ENCODE data around the gene RPS6KA3. TPM values are rescaled to one million over a fixed set of nuclear protein-coding genes. Genes with fewer than 3 reads are reported as not detected.
A peak's percentile ranks its signal among the peaks of the same experiment; 100 is the strongest.

RPS6KA3 gene
- total RNA-seq (ENCODE audit: low replicate concordance) = 57.4 and 60.4 TPM in 2 replicates
- long read RNA-seq, full-length matches to known transcripts = 10 of 29 reads
- long read RNA-seq, partial matches to known transcripts = 10 of 29 reads
- long read RNA-seq, other reads (novel, unspliced or antisense) = 9 of 29 reads

DNA sequence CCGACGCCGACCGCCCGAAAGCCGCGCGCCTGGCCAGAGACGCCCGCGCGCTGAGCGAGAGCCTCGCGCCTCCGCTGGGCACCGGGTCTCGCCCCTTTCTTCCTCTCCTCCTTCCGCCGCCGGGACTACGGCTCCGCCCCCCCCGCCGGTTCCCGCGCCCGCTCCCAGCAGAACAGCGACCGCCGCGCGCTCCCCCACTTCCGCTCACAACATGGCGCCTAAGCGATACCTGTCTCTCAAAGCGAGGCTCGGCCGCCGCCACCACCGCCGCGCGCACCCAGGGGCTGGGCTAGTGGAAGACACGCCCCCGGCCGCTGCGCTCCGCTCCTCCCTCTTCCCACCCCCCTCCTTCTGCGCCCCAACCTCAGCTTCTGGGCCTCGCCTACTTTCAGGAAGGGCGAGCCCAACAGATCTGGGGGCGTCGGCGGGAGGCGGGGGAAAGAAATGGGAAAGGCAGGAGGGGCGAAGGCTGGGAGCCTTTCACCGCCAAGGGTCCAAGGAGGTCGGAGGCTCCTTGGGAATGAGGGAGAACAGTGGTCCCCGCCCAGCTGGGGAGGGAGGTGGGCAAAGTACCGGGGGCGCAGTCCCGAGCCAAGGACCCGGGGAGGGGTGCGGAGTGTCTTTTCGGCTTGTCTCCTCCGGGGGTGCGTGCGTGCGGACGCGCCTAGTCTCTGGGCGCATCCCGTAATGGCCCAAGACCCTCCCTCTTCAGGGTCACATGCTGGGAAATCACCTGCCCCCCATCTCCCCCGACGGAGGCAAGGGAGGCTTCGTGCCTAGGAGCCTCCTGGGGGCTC is at the start of gene RPS6KA3:
TSS of gene RPS6KA3 (minus strand) at position 100 of the 797 bp plus-strand sequence. CDS start 277 bp downstream, outside the sequence.
- H3K27me3 Mint-ChIP-seq = no peaks in the 10 kb centered on the region
- TF ChIP-seq, protein P1, sequence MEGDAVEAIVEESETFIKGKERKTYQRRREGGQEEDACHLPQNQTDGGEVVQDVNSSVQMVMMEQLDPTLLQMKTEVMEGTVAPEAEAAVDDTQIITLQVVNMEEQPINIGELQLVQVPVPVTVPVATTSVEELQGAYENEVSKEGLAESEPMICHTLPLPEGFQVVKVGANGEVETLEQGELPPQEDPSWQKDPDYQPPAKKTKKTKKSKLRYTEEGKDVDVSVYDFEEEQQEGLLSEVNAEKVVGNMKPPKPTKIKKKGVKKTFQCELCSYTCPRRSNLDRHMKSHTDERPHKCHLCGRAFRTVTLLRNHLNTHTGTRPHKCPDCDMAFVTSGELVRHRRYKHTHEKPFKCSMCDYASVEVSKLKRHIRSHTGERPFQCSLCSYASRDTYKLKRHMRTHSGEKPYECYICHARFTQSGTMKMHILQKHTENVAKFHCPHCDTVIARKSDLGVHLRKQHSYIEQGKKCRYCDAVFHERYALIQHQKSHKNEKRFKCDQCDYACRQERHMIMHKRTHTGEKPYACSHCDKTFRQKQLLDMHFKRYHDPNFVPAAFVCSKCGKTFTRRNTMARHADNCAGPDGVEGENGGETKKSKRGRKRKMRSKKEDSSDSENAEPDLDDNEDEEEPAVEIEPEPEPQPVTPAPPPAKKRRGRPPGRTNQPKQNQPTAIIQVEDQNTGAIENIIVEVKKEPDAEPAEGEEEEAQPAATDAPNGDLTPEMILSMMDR (conservative IDR thresholded peaks at IDR 0.05) = no peak
- DNase-seq (ENCODE audit: extremely low spot score, unreplicated experiment) = peak; percentile 90
- peak within 1 kb of the TSS; percentile 93 for H3K27ac Mint-ChIP-seq
- H3K9me3 Mint-ChIP-seq = no peaks in the 10 kb centered on the region
- no peaks in the 10 kb centered on the region for H3K36me3 Mint-ChIP-seq
- H3K4me1 Mint-ChIP-seq (ENCODE audit: unreplicated experiment) = peaks cover 8% of the 10 kb centered on the region
- peak within 1 kb of the TSS; percentile 95 for H3K4me3 Mint-ChIP-seq

DNA sequence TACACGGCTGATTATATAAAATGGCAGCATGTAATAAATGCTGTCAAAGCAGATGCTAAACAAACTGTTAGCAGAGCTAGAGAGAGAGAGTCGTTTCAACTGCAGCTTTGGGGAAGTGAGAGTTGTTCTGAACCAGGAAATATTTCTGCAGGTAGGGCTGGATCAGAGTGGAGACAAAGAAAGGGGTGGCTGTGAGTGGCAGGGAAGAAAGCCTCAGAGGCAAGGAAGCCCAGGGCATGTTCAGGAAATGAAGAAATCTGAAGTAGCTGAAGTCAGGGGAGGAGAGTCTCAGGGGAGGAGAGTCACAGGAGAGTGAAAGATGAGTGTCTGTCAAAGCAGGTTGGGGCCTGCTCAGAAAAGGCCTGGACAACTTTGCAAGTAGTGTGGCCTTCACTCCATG is 48.4 kb upstream of the RPS6KA3 start:
- Mint-ChIP-seq H3K36me3 (no peaks in the 10 kb centered on the region), H3K4me3 (no peak overlapping the region), H3K27ac (peak overlapping the region; percentile 44), H3K27me3 (no peaks in the 10 kb centered on the region), H3K9me3 (no peaks in the 10 kb centered on the region), H3K4me1 (ENCODE audit: unreplicated experiment) (peaks cover 4% of the 10 kb centered on the region)
- TF ChIP-seq, protein P1 (conservative IDR thresholded peaks at IDR 0.05) = no peak
- DNase-seq (ENCODE audit: extremely low spot score, unreplicated experiment) = no peak

DNA sequence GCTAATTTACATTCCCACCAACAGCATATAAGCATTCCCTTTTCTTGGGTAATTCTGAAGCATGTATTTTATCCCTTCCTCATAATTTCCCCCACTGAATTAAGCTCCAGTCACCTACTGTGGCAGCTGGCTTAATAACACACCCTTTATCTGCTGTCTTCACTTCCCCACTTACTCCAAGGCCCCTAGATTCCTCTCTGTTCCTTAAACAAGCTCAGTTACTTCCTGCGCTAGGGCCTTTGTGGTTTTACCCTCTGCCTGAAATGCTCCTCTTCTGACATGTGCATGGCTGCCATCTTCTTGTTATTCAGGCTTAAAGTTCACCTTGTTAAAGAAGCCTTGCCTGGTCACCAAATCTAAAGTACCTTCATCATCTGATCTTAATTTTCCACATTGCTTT is 47.2 kb upstream of the RPS6KA3 start:
- TF ChIP-seq, protein P1 (conservative IDR thresholded peaks at IDR 0.05) = no peak
- no peaks in the 10 kb centered on the region for H3K27me3 Mint-ChIP-seq
- H3K9me3 Mint-ChIP-seq = no peaks in the 10 kb centered on the region
- H3K4me3 Mint-ChIP-seq = no peak overlapping the region
- no peaks in the 10 kb centered on the region for H3K36me3 Mint-ChIP-seq
- H3K27ac Mint-ChIP-seq = no peak overlapping the region
- DNase-seq (ENCODE audit: extremely low spot score, unreplicated experiment) = no peak
- H3K4me1 Mint-ChIP-seq (ENCODE audit: unreplicated experiment) = peaks cover 4% of the 10 kb centered on the region

DNA sequence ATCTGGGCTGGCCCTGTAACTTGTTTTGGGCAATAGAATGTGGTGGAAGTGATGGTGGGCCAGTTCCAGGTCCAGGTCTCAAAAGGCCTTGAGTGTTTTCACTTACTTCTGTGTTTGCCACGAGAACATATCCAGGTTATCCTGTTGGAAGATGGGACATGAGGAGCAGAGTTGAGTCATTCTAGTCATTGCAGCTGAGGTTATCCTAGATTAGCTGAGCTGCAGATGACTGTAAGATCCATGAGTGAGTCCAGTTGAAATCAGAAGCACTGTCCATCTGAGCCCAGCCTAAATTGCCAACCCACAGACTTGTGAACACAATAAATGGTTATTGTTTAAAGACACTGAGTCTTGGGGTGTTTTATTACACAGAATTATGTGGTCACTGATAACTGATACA is 45.3 kb upstream of the RPS6KA3 start:
- H3K36me3 Mint-ChIP-seq = no peaks in the 10 kb centered on the region
- peaks cover 10% of the 10 kb centered on the region for H3K4me1 Mint-ChIP-seq (ENCODE audit: unreplicated experiment)
- H3K4me3 Mint-ChIP-seq = no peak overlapping the region
- H3K9me3 Mint-ChIP-seq = no peaks in the 10 kb centered on the region
- TF ChIP-seq, protein P1 (conservative IDR thresholded peaks at IDR 0.05) = no peak
- H3K27ac Mint-ChIP-seq = no peak overlapping the region
- no peak for DNase-seq (ENCODE audit: extremely low spot score, unreplicated experiment)
- no peaks in the 10 kb centered on the region for H3K27me3 Mint-ChIP-seq

DNA sequence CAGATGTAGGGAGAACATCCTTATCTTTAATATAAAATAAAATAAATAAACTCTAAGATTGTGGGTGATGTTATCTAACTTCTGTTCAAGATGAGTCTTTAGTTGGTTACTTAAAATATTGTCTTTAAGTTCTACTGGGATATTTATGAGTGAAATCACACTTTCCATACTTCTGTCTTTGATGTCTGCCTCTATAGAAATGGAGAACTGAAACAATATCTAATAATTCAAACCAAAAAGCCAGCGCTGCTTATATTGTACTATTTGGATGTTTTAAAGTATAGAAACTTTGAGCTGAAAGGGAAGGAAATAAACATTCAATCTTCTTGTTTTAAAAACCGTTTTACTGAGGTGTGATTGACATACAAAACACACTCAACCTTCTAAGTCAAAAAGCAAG is 44.8 kb upstream of the RPS6KA3 start:
- Mint-ChIP-seq H3K27me3 (no peaks in the 10 kb centered on the region), H3K4me1 (ENCODE audit: unreplicated experiment) (peaks cover 10% of the 10 kb centered on the region), H3K9me3 (no peaks in the 10 kb centered on the region), H3K36me3 (no peaks in the 10 kb centered on the region), H3K4me3 (no peak overlapping the region), H3K27ac (no peak overlapping the region)
- TF ChIP-seq, protein P1 (conservative IDR thresholded peaks at IDR 0.05) = no peak
- no peak for DNase-seq (ENCODE audit: extremely low spot score, unreplicated experiment)
